ENCODE results near the gene ARHGEF12. TPM values are rescaled to one million over a fixed set of nuclear protein-coding genes. Genes with fewer than 3 reads are reported as not detected.

The ARHGEF12 gene
- total RNA-seq, 2 donors from 2014 or later, result 12.9 to 21.5 TPM

GRCh38 chr11:120431633-120432032, 95.4 kb downstream of the ARHGEF12 start:
- H3K4me1 Mint-ChIP-seq, result peaks cover 16% of the 10 kb centered on the region
- peak overlapping the region; percentile 86 for H3K27ac Mint-ChIP-seq
- peak overlapping the region; percentile 45 for H3K4me3 Mint-ChIP-seq
- no peaks in the 10 kb centered on the region for H3K9me3 Mint-ChIP-seq
- peaks cover 5% of the 10 kb centered on the region for H3K36me3 Mint-ChIP-seq (ENCODE audit: low read depth)
- ATAC-seq (replicated peaks), result peak; percentile 70
- H3K27me3 Mint-ChIP-seq, result no peaks in the 10 kb centered on the region

GRCh38 chr11:120432056-120433018, 96.1 kb downstream of the ARHGEF12 start:
- H3K36me3 Mint-ChIP-seq (ENCODE audit: low read depth), result peaks cover 5% of the 10 kb centered on the region
- peak overlapping the region; percentile 86 for H3K27ac Mint-ChIP-seq
- H3K4me1 Mint-ChIP-seq, result peaks cover 16% of the 10 kb centered on the region
- H3K27me3 Mint-ChIP-seq, result no peaks in the 10 kb centered on the region
- ATAC-seq (replicated peaks), result peak; percentile 97
- H3K9me3 Mint-ChIP-seq, result no peaks in the 10 kb centered on the region
- H3K4me3 Mint-ChIP-seq, result peak overlapping the region; percentile 45

GRCh38 chr11:120441592-120441991, 105.4 kb downstream of the ARHGEF12 start:
- no peak for ATAC-seq (replicated peaks)
- no peaks in the 10 kb centered on the region for H3K9me3 Mint-ChIP-seq

GRCh38 chr11:120442031-120442430, 105.8 kb downstream of the ARHGEF12 start:
- Mint-ChIP-seq H3K27me3 (no peaks in the 10 kb centered on the region), H3K27ac (no peak overlapping the region), H3K4me1 (no peaks in the 10 kb centered on the region), H3K36me3 (ENCODE audit: low read depth) (peaks cover 31% of the 10 kb centered on the region), H3K9me3 (no peaks in the 10 kb centered on the region), H3K4me3 (no peak overlapping the region)
- no peak for ATAC-seq (replicated peaks)

More at GRCh38 chr11:120441592-120441991, 105.4 kb downstream of the ARHGEF12 start:
- Mint-ChIP-seq H3K36me3 (ENCODE audit: low read depth) (peaks cover 27% of the 10 kb centered on the region), H3K4me1 (no peaks in the 10 kb centered on the region), H3K4me3 (no peak overlapping the region), H3K27me3 (no peaks in the 10 kb centered on the region), H3K27ac (no peak overlapping the region)

GRCh38 chr11:120446802-120447201, 110.6 kb downstream of the ARHGEF12 start:
- no peak overlapping the region for H3K4me3 Mint-ChIP-seq
- no peak overlapping the region for H3K27ac Mint-ChIP-seq
- no peaks in the 10 kb centered on the region for H3K27me3 Mint-ChIP-seq
- no peaks in the 10 kb centered on the region for H3K9me3 Mint-ChIP-seq
- no peak for ATAC-seq (replicated peaks)
- H3K4me1 Mint-ChIP-seq, result no peaks in the 10 kb centered on the region
- H3K36me3 Mint-ChIP-seq (ENCODE audit: low read depth), result peaks cover 64% of the 10 kb centered on the region

- ATAC-seq (replicated peaks), result no peak
- H3K4me1 Mint-ChIP-seq, result no peaks in the 10 kb centered on the region
- H3K4me3 Mint-ChIP-seq, result no peak overlapping the region
Observed at GRCh38 chr11:120448240-120448639, 112.0 kb downstream of the ARHGEF12 start.

GRCh38 chr11:120455487-120455886, 119.3 kb downstream of the ARHGEF12 start:
- no peaks in the 10 kb centered on the region for H3K4me1 Mint-ChIP-seq
- no peak for ATAC-seq (replicated peaks)
- H3K27me3 Mint-ChIP-seq, result no peaks in the 10 kb centered on the region
- no peak overlapping the region for H3K4me3 Mint-ChIP-seq
- H3K9me3 Mint-ChIP-seq, result no peaks in the 10 kb centered on the region
- H3K27ac Mint-ChIP-seq, result no peak overlapping the region
- H3K36me3 Mint-ChIP-seq (ENCODE audit: low read depth), result peaks cover 69% of the 10 kb centered on the region

More at GRCh38 chr11:120448240-120448639, 112.0 kb downstream of the ARHGEF12 start:
- Mint-ChIP-seq H3K9me3 (no peaks in the 10 kb centered on the region), H3K36me3 (ENCODE audit: low read depth) (peaks cover 66% of the 10 kb centered on the region), H3K27me3 (no peaks in the 10 kb centered on the region), H3K27ac (no peak overlapping the region)

GRCh38 chr11:120457996-120458395, 121.8 kb downstream of the ARHGEF12 start:
- H3K36me3 Mint-ChIP-seq (ENCODE audit: low read depth), result peaks cover 69% of the 10 kb centered on the region
- H3K9me3 Mint-ChIP-seq, result no peaks in the 10 kb centered on the region
- no peaks in the 10 kb centered on the region for H3K27me3 Mint-ChIP-seq
- no peaks in the 10 kb centered on the region for H3K4me1 Mint-ChIP-seq
- ATAC-seq (replicated peaks), result no peak
- no peak overlapping the region for H3K27ac Mint-ChIP-seq
- H3K4me3 Mint-ChIP-seq, result no peak overlapping the region

GRCh38 chr11:120462825-120463224, 126.6 kb downstream of the ARHGEF12 start:
- H3K4me3 Mint-ChIP-seq, result no peak overlapping the region
- no peaks in the 10 kb centered on the region for H3K4me1 Mint-ChIP-seq
- ATAC-seq (replicated peaks), result no peak
- H3K36me3 Mint-ChIP-seq (ENCODE audit: low read depth), result peaks cover 72% of the 10 kb centered on the region
- H3K9me3 Mint-ChIP-seq, result no peaks in the 10 kb centered on the region
- H3K27me3 Mint-ChIP-seq, result no peaks in the 10 kb centered on the region
- H3K27ac Mint-ChIP-seq, result no peak overlapping the region

GRCh38 chr11:120465921-120466534, 129.8 kb downstream of the ARHGEF12 start:
- Mint-ChIP-seq H3K4me1 (no peaks in the 10 kb centered on the region), H3K36me3 (ENCODE audit: low read depth) (peaks cover 66% of the 10 kb centered on the region), H3K4me3 (no peak overlapping the region), H3K9me3 (no peaks in the 10 kb centered on the region), H3K27me3 (no peaks in the 10 kb centered on the region), H3K27ac (no peak overlapping the region)
- no peak for ATAC-seq (replicated peaks)

GRCh38 chr11:120467627-120468026, 131.4 kb downstream of the ARHGEF12 start:
- no peaks in the 10 kb centered on the region for H3K9me3 Mint-ChIP-seq
- H3K36me3 Mint-ChIP-seq (ENCODE audit: low read depth), result peaks cover 56% of the 10 kb centered on the region
- no peak overlapping the region for H3K4me3 Mint-ChIP-seq
- no peaks in the 10 kb centered on the region for H3K27me3 Mint-ChIP-seq
- H3K27ac Mint-ChIP-seq, result no peak overlapping the region
- no peaks in the 10 kb centered on the region for H3K4me1 Mint-ChIP-seq
- no peak for ATAC-seq (replicated peaks)

- no peak for ATAC-seq (replicated peaks)
- no peaks in the 10 kb centered on the region for H3K27me3 Mint-ChIP-seq
- H3K27ac Mint-ChIP-seq, result no peak overlapping the region
- H3K9me3 Mint-ChIP-seq, result no peaks in the 10 kb centered on the region
- no peaks in the 10 kb centered on the region for H3K4me1 Mint-ChIP-seq
- peaks cover 58% of the 10 kb centered on the region for H3K36me3 Mint-ChIP-seq (ENCODE audit: low read depth)
- H3K4me3 Mint-ChIP-seq, result no peak overlapping the region
Observed at GRCh38 chr11:120471131-120471530, 134.9 kb downstream of the ARHGEF12 start.

- Mint-ChIP-seq H3K9me3 (no peaks in the 10 kb centered on the region), H3K27ac (no peak overlapping the region), H3K36me3 (ENCODE audit: low read depth) (peaks cover 58% of the 10 kb centered on the region), H3K4me3 (no peak overlapping the region), H3K27me3 (no peaks in the 10 kb centered on the region), H3K4me1 (no peaks in the 10 kb centered on the region)
- ATAC-seq (replicated peaks), result no peak
Observed at GRCh38 chr11:120471994-120472393, 135.8 kb downstream of the ARHGEF12 start.

- no peak overlapping the region for H3K27ac Mint-ChIP-seq
- ATAC-seq (replicated peaks), result no peak
- peaks cover 57% of the 10 kb centered on the region for H3K36me3 Mint-ChIP-seq (ENCODE audit: low read depth)
- no peaks in the 10 kb centered on the region for H3K4me1 Mint-ChIP-seq
- no peak overlapping the region for H3K4me3 Mint-ChIP-seq
- H3K9me3 Mint-ChIP-seq, result no peaks in the 10 kb centered on the region
- no peaks in the 10 kb centered on the region for H3K27me3 Mint-ChIP-seq
Observed at GRCh38 chr11:120473503-120473902, 137.3 kb downstream of the ARHGEF12 start.

GRCh38 chr11:120482149-120482548, 145.9 kb downstream of the ARHGEF12 start:
- Mint-ChIP-seq H3K36me3 (ENCODE audit: low read depth) (peaks cover 65% of the 10 kb centered on the region), H3K4me3 (no peak overlapping the region)

More at GRCh38 chr11:120482149-120482548, 145.9 kb downstream of the ARHGEF12 start:
- H3K4me1 Mint-ChIP-seq, result no peaks in the 10 kb centered on the region
- H3K27ac Mint-ChIP-seq, result no peak overlapping the region
- no peaks in the 10 kb centered on the region for H3K27me3 Mint-ChIP-seq
- no peak for ATAC-seq (replicated peaks)
- no peaks in the 10 kb centered on the region for H3K9me3 Mint-ChIP-seq

Data from activated T-helper 17 cell treated with anti-CD3 and anti-CD28 coated beads, Interleukin-2, amount 50 U/mL, for 72 hours (primary cell).